ENCODE measurements around the gene BAAT. TPM values are rescaled to one million over a fixed set of nuclear protein-coding genes. Genes with fewer than 3 reads are reported as not detected.

The BAAT gene
- total RNA-seq, 1 donor from 2014 or later = 1.2 TPM

- DNase-seq (ENCODE audit: low spot score) = no peak
Observed at GRCh38 chr9:101317735-101318134, 67.1 kb downstream of the BAAT start.

- DNase-seq (ENCODE audit: low spot score) = no peak
Observed at GRCh38 chr9:101315112-101315450, 69.7 kb downstream of the BAAT start.

- no peak for DNase-seq (ENCODE audit: low spot score)
Observed at GRCh38 chr9:101312661-101313060, 72.1 kb downstream of the BAAT start.

- peak; percentile 83 for DNase-seq (ENCODE audit: low spot score)
Observed at GRCh38 chr9:101311758-101312420, 72.9 kb downstream of the BAAT start.

GRCh38 chr9:101311191-101311590 is 73.6 kb downstream of the BAAT start:
- no peak for DNase-seq (ENCODE audit: low spot score)

Other genes with a start within 250 kb of the BAAT start
- 18.8 TPM for gene MRPL50, start 13.6 kb upstream of the BAAT start, total RNA-seq (ENCODE audit: insufficient read depth, low replicate concordance)
- gene ZNF189, start 13.8 kb upstream of the BAAT start, total RNA-seq (ENCODE audit: insufficient read depth, low replicate concordance) = 27.9 TPM
- 4.8 TPM for gene ALDOB, start 50.8 kb upstream of the BAAT start, total RNA-seq (ENCODE audit: insufficient read depth, low replicate concordance)
- gene RNF20, start 148.8 kb upstream of the BAAT start, total RNA-seq (ENCODE audit: insufficient read depth, low replicate concordance) = 23.1 TPM
- 3.6 TPM for gene PPP3R2, start 210.0 kb upstream of the BAAT start, total RNA-seq (ENCODE audit: insufficient read depth, low replicate concordance)

All from umbilical cord (tissue), 2 donors.